Activated CD4-positive, alpha-beta T cell treated with anti-CD3 and anti-CD28 coated beads for 1 hour (primary cell): ENCODE measurements around the gene TPSD1.
"Not testable (repeated sequence)": the region's sequence is repeated elsewhere in the genome, so short reads cannot be mapped to it uniquely, and the experiment has no call there.

Source experiments
- DNase-seq: peaks from one replicate; pipeline ENCODE4 v3.0.0-alpha.2; 2020

The TPSD1 gene

GRCh38 chr16:1264345-1265089 lies 8.6 kb downstream of the TPSD1 start:
- no peak for DNase-seq

GRCh38 chr16:1265090-1265630 lies 9.3 kb downstream of the TPSD1 start:
- DNase-seq, result no peak

GRCh38 chr16:1265826-1266225 lies 10.0 kb downstream of the TPSD1 start:
- DNase-seq, result no peak

GRCh38 chr16:1269418-1269817 lies 13.5 kb downstream of the TPSD1 start:
- not testable (repeated sequence) for DNase-seq

GRCh38 chr16:1271380-1271723 lies 15.5 kb downstream of the TPSD1 start:
- no peak for DNase-seq

GRCh38 chr16:1271724-1272413 lies 16.0 kb downstream of the TPSD1 start:
- DNase-seq, result not testable (repeated sequence)

GRCh38 chr16:1272453-1273198 lies 16.8 kb downstream of the TPSD1 start:
- no peak for DNase-seq

GRCh38 chr16:1273816-1274215 lies 17.9 kb downstream of the TPSD1 start:
- DNase-seq, result no peak

- DNase-seq, result no peak
Observed at GRCh38 chr16:1274767-1275166, 18.9 kb downstream of the TPSD1 start.

GRCh38 chr16:1275791-1276579 lies 20.1 kb downstream of the TPSD1 start:
- no peak for DNase-seq

GRCh38 chr16:1276580-1276878 lies 20.7 kb downstream of the TPSD1 start:
- no peak for DNase-seq

- no peak for DNase-seq
Observed at GRCh38 chr16:1277151-1277598, 21.3 kb downstream of the TPSD1 start.

- no peak for DNase-seq
Observed at GRCh38 chr16:1277617-1278282, 21.9 kb downstream of the TPSD1 start.

GRCh38 chr16:1278477-1278876 lies 22.6 kb downstream of the TPSD1 start:
- DNase-seq, result no peak

- DNase-seq, result no peak
Observed at GRCh38 chr16:1279081-1279944, 23.4 kb downstream of the TPSD1 start.

- no peak for DNase-seq
Observed at GRCh38 chr16:1279945-1280589, 24.2 kb downstream of the TPSD1 start.

GRCh38 chr16:1280783-1281182 lies 24.9 kb downstream of the TPSD1 start:
- no peak for DNase-seq

- no peak for DNase-seq
Observed at GRCh38 chr16:1281517-1281916, 25.6 kb downstream of the TPSD1 start.

GRCh38 chr16:1282324-1282973 lies 26.6 kb downstream of the TPSD1 start:
- no peak for DNase-seq

GRCh38 chr16:1283296-1283695 lies 27.4 kb downstream of the TPSD1 start:
- no peak for DNase-seq
